HG02973 (cell line): ENCODE data around the gene SERBP1.
"Not testable (repeated sequence)": the region's sequence is repeated elsewhere in the genome, so short reads cannot be mapped to it uniquely, and the experiment has no call there.

Source experiments
- ATAC-seq: cut with Tn5 transposase; IDR thresholded peaks from one replicate; pipeline ENCODE4 v1.9.1; 2021; ENCODE audit warnings: moderate library complexity; ENCODE audit not compliant: unreplicated experiment

The SERBP1 gene

DNA sequence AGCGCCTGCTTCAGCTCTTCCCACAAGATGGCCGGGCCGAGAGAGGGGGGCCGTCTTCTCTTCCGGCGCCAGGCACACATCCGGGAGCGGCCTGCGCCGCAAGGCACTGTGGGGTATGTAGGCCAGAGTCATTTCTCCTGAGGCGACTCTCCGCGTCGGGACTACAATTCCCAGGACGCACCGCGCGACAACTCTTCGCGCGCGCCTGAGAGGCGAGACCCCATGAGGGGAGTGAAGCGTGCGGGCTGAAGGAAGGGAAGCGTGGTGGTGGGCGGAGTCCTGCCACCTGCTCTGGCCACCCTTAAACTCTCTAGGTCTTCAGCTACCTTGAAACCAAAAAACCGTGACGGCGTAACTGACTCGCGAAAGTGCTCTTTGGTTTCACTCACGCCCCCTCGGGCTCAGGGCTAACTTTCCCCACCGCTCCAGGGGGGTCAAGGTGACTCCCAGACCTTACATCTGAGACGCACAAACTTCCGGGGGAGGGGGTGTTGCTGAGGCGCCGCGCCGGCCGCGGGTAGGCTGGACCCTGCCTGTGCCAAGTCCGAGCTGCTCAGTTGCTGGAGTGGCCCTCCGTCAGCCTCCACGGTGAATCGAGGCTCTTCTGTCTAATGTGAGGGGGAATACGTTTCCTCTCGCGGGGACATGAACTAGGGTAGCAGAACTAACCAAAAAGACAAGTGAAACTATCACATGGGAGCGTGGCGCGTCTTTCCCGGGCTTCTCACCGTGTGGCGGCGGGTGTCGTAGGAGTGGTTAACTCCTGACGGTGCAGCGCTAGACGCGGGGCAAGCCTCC lies at the start of gene SERBP1:
TSS of gene SERBP1 (minus strand) at position 45 of the 798 bp plus-strand sequence. CDS start 102 bp downstream, outside the sequence.
- peak; percentile 86 for ATAC-seq

DNA sequence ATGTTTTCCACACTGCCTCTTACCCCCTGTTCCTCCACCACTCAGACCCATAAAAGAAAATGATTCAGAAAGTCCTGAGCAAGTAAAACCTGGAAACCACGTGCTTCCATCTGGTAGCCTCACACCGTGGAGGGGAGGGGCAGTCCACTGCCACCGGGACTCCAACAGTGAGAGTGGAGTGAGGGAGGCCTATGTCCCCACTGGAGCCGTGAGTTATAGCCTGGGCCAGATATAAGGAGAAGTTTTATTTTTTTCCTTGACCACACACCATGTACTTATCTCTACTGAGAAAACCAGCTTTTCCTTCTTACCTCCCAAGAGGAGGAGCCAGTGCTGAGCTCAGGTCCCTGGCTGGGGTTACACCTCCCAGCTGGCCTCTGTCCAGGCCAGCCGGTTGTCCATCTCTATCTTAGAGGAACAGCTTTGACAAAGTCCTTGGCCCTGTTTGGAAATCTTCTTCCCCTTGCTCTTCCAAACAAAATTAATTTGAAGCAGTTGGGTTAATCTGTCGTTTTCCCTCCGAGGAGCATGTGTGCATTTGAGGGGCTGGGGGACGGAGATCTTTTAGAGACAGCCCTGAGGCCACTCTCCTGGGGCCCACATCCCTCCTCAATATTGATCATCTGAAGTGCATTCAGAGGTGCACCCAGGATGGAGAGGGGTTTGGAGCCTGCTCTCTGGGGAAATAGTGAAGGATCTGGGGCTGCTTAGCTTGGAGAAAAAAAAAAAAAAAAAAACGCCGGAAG lies 49.1 kb upstream of the SERBP1 start:
- ATAC-seq, result no peak

DNA sequence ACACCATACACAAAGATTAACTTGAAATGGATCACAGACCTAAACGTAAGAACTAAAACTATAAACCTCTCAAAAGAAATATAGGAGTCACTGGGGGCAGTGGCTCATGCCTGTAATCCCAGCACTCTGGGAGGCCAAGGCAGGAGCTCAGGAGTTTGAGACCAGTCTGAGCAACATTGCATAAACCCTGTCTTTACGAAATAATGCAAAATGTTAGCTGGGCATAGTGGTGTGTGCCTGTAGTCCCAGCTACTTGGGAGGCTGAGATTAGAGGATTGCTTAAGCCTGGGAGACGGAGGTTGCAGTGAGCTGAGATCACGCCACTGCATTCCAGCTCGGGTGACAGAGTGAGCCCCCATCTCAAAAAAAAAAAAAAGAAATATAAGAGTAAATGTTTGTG lies 46.7 kb upstream of the SERBP1 start:
- no peak for ATAC-seq

DNA sequence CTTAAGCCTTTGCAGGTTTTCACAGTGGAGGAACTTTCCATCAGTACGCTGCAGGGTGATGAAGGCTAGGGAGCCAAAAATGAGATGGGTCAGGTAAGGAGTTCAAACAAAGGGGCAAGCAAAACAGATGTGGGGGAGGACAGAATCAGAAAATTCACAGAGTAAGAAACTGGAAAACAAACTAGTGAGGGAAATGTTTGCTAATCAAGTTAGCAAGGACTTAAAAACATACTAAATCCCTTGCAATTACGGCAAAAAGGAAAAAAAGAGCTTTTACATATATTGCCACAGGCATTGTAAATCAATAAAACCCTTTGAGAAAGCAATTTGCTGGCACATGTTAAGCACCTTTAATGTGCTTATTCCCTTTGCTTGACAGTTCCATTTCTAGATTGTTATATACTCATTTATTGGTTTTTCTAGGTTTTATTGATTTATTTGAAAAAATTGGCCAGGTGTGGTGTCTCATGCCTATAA lies 45.8 kb upstream of the SERBP1 start:
- ATAC-seq, result no peak

DNA sequence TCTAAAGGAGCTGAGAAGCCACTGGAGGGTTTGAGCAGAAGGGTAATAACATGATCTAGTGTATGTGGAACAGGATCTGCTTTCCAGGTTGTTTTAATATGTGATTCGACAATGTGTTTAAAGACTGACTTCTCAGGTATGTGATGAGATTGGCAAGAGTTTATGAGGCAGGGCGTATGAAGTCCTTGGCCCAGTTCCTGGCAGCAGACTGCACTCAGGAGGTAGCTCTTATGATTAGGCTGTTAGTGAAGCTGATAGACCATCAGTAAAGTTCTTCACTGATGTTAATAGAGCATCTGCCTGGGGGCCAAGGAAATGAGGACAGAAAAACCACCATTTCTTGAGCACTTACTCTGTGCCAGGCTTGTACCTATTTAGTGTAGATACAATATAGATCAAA lies 41.9 kb upstream of the SERBP1 start:
- ATAC-seq, result no peak

DNA sequence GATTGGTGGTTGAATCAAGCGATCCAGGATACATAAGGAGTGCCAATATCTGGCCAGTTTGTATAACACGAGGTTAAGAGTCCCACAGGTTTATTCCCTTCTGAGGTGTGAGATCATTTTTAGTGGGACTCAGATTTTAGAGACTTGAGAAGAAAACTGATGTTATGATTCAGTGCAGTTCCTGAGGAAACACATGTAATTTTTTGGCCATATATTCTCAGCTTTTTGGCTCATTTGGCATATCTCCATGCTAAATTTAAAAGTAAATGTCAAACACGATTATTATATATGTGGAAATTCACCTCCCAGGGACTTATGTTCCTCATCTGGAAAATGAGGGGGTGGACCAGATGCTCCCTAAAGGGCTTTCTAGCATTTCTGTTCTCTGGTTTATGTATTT lies 39.2 kb upstream of the SERBP1 start:
- no peak for ATAC-seq

DNA sequence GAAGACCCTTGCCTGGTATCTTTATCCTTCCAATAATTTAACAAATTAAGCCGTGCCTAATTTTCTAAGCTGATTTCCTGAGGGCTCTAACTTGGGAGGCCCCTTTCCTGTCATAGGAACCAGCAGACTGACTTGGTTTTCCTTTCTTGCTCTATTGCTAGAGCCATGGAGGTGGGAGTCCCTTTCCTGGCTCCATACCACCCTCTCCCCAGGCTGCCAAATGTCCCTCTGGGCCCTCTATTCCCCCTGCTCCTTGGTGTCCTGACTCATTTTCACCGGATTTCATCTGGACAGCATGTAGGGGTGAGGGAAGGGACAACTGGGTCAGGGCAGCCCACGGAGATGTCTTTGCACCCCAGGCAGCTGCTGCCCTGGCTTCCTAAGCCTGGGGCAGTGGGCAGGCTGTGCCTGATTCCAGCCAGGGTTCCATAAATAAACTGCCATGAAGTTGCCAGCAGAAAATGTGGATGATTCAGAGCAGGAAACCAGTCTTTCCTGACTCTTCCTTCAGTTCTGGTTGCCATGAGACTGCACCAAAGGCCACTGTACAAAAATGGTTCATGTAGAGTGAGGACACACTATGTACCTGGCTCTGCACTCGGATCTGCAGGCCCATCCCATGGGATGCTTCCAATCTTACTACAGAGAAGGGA lies 38.0 kb upstream of the SERBP1 start:
- no peak for ATAC-seq

DNA sequence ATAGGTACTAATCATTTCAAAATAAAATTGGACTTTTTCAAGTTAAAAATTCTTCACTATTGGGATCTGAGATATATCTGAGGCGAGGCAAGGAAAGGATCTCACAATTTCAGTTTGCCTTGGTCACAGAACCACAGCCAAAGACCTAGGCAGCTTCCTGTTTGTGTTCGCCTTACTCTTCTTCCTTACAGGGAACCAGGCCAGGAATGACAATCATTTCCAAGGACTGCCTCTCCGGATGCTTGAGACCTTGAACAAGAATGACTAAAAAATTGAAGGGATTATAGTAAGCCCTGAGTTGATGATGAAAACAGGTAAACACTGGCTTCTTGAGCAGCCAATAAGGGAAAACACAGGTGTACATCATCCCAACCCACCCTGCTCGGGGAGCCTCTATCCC lies 35.2 kb upstream of the SERBP1 start:
- ATAC-seq, result no peak

DNA sequence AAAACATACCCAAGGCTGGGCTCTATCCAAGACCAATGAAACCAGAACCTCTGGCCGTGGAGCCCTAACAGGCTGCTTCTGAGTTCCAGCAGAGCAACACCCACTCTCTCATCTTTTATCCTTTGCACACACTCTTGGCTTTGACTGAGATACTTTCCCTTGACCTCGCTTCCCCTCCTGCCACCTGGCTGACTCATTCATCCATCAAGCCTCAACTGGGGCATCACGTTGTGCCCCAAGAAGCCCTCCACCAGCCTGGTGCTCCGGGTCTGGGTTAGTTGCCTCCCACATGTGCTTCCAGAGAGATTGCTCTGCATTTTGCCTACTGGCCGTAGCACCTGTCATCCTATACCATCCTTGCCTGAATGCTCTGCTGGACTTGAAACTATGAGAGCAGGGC lies 34.5 kb upstream of the SERBP1 start:
- no peak for ATAC-seq

DNA sequence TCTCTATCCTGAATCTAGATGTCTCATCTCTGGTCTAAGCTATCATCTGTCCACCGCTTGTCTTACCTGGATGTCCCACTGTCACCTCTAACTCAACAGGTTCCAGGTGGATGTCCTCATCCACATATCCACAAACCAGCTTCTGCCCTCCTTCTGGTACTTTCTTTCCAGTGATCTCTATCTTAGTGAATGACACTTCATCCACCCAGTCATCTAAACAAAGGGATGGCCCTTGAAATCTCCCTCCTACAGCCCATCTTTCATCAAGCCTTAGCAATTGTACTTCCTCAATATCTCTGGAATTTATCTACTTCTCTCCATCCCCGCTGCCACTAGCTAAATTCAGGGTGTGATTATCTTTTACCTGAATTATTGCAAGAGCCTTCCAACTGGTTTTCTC lies 33.9 kb upstream of the SERBP1 start:
- no peak for ATAC-seq

DNA sequence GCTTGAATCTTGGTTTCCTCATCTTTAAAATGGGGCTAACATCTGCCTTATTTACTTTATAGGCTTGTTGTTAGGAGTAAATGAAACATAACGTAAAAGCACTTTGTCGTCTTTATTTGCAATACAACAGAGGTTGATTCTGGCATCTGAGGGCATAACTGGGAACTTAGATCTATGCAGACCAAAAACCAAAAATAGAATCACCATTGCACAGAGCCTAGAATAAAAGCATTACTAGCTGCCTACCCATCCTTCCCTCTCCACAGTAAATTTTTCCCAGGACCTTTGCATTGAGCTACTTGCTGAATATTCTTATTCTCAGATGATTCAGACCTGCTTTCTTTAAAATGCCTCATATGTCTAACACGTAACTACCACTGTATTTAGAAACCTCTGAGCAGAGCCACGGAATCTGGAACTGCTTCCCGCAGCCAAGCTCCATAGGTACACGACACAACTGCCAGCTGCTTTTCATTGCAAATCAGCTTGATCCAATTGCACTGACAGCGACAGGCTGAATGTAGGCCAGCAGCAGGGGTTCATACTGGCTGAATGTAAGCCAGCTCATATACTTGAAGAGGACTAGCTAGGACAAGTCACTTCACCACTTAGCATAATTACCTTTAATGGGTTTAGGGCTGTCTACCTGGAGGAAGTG lies 33.2 kb upstream of the SERBP1 start:
- ATAC-seq, result no peak

DNA sequence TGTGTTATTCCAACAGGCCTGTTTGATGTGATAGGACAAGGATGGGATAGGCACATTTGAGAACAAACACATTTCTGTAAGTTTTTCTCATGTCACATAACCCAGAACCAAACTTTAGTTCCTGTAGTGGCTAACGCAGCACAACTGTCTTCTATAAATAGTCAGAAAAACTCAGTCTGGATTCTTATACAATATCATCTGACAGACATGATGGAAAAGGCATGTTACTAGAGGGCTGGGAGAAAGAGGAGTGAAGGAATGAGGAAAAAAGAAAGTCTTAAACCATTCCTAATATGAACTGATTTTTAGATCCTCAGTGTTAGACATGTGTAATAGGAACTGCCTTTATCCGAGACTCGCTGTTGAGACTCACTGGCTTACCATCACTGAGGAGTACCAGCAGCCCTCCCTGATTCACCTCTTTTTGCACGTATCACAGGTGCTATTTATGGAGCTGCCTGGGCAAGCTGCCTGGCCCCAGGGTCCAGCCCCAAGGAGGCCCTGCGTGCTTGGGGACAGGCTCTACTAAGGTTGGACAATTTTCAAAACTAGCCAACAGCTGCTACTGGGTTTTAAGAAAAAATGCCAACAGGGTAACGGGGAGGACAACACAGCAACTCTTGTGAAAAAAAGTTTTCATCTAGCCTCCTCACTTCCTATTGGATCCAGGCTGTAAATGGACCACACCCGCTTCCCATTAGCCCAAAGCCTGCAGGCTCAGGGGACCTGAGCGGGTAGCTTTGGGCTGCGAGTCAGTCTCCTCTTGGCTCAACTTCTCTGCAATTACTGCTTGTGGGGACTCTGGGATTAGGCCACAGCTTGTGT lies 30.7 kb upstream of the SERBP1 start:
- no peak for ATAC-seq

DNA sequence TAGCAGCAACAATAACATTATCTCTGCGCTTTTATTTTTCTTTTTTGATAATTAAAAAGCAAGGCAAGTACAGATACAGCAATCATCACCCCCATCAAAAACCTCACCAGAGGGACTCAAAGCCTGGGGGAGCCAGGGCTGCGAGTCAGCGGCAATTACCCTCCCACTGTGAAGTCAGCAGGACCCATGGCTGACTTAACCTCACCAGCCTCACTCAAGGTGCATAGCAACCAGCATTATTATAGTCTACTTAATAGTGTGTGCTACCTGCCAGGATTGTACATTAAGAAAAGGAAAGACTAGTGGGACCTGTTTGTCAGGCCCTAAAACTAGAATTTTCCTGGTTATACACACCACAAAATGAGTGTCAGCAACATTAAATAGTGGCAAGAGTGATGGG lies 28.9 kb upstream of the SERBP1 start:
- ATAC-seq, result no peak

DNA sequence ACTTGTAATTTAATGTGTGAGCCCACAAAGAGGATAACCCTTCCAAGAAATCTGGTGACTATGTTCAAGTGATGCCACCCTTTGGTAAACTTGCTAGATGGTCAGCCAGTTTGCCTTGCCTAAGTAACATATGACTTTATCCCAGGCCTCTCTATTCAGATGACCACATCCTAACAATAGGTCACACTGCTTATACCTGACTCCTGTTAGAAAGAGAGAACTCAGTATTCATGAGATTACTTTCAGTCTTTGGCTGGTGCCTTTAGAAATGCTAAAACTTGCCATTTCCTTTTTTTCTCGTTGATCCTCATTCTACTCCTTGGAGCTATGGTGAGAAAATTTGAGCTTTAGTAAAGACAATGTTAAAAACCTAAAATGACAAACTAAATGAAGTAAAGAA lies 28.5 kb upstream of the SERBP1 start:
- ATAC-seq, result no peak

DNA sequence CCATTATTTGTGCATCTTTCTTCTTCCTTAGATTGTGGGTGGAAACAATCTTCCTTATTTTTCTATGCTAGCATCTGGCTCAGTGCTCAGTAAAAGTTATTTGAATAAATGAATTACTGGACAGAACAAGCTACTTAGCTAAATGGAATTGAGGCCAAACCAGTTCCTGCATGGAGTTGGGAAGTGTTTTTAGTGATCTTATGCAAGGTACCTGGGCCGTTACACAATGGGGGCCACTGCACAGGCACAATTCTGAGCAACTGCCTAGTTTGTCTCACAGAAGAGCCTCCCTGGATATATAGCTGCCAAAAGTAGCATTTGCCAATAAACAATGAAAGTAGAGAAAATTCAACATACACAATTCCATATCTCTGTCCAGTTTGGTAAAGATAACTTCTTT lies 27.0 kb upstream of the SERBP1 start:
- ATAC-seq, result no peak

DNA sequence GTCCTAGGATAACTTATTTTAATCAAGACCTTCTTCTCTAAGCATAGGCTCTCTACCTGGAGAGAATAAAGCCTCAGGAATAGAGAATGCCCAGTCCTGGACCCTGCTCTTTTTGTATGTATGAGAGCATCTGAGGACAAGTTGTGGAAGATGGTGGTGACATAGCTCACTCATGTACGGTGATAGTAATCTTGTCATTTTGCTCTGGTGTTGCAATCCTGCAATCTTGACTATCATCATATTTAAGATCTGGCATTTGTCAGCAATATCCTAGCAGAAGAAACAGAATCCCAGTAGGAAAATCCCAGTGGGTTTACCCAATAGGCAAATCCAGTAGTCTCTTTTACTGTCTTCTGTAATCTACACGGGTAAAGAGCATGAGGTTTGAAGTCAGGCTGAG lies 21.6 kb upstream of the SERBP1 start:
- no peak for ATAC-seq

DNA sequence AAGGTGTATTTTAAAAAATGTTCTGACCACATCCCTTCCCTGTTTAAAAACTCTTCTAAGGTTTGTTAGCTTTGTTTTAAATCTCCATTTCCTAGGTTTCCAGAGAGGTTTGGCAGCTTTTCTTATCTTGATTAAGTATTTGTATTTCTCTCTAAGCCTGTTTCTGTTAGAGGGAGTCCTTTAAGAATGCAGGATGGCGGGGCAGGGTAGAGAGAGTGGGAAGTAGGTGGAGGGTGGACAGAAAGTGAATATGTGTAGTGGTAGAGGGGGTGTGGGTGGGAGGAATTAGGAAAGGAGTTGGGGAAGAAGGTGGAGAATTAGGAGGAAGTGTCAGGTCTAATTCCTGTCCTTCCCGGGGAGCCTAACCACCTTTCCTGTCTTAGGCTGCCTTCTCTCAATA lies 21.2 kb upstream of the SERBP1 start:
- no peak for ATAC-seq

DNA sequence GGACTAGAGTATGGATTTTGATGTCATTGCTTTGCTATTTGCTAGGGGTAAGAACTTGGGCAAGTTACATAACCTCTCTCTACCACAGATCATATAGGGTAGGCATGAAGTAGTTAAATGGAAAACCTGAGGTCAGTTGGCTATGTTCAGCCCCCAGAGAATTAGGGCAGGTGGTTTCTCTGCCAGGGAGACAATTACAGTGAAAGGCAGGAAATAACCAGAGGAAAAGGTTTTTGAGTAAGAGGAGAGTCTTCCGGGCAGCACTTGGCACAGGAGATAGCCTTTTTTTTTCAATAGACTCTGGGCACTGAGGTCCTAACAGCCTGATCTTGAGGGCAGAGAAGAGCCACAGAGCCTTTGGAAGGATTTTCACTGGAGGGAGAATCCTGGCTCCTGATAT lies 16.7 kb upstream of the SERBP1 start:
- no peak for ATAC-seq

DNA sequence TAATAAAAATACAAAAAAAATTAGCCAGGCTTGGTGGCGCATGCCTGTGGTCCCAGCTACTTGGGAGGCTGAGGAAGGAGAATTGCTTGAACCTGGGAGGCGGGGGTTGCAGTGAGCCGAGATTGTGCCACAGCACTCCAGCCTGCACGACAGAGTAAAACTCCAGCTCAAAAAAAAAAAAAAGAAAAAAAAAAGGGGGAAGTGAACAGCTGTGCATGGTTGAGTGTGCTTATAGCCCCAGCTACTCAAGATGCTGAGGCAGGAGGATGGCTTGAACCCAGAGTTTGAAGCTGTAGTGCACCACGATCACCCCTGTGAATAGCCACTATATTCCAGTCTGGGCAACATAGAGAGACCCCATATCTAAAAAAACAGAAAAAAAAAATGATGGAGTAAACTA lies 15.8 kb upstream of the SERBP1 start:
- ATAC-seq, result not testable (repeated sequence)

DNA sequence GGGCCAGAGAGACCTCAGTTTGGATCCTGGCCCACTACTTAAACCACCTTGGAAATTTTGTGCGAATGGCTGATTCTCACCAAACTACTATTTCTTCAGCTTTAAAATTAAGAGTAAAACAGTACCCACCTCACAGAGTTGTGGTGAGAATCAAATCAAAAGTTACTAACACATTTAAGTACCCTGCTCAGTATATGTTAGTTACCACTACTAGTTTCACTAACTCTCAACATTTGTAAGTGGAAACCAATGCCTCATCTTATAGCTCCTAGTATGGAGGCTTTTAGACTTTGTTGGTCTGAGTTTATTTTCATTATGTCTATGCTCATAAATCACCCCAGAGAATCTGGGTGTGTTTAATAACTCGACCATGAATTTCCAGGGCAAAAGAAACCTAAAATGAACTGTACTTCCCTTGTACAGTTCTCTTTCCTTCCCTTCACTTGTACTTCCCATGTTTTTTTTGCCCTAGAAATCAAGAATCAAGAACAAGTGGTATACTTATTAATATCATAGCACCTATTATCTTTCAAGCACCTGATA lies 11.6 kb upstream of the SERBP1 start:
- ATAC-seq, result peak; percentile 53
